Keratinocyte (primary cell): ENCODE results near the gene LRP3.

Experiments used
- CTCF ChIP-seq, 3 experiments: IDR thresholded peaks in 1 of 3; conservative IDR thresholded peaks in 1 of 3; optimal IDR thresholded peaks in 1 of 3; 2 replicates in 2 of 3; 3 replicates in 1 of 3; pipeline versions ENCODE3 to v1.5.1; 2011; ENCODE audit warnings: low read length in 3 of 3, mild to moderate bottlenecking in 3 of 3, moderate library complexity in 2 of 3, control low read depth in 1 of 3, inconsistent platforms in 1 of 3; ENCODE audit not compliant: insufficient read depth in 2 of 3; ENCODE audit errors: extremely low read depth in 1 of 3
- EZH2 ChIP-seq: IDR thresholded peaks from one replicate; pipeline ENCODE4 v1.6.1; 2012; ENCODE audit warnings: inconsistent platforms, mild to moderate bottlenecking, low read length, moderate library complexity

- no peak for TF ChIP-seq CTCF (optimal IDR thresholded peaks at IDR 0.05 in 1 of 3, IDR thresholded peaks at IDR 0.05 in 1 of 3, conservative IDR thresholded peaks at IDR 0.05 in 1 of 3; ENCODE audit: extremely low read depth in 1 of 3, insufficient read depth in 2 of 3, low read length in 3 of 3)
- no peak for TF ChIP-seq EZH2
Measured at GRCh38 chr19:33159893-33160292, 34.2 kb upstream of the LRP3 start.
